Vagina (tissue), 2 donors: ENCODE results near the gene KRT73. TPM values are rescaled to one million over a fixed set of nuclear protein-coding genes. Genes with fewer than 3 reads are reported as not detected.

Experiments used
- DNase-seq, 2 donors: peaks; one replicate each; pipeline ENCODE4 v3.0.0-alpha.2; 2017; ENCODE audit errors: extremely low spot score in 2 of 2
- H3K27ac ChIP-seq: fragments of 200-600 bp; sonication (generic); one replicate; pipeline ENCODE4 v1.5.1; 2019
- H3K27me3 ChIP-seq: fragments of 200-600 bp; sonication (generic); one replicate; pipeline ENCODE4 v1.5.1; 2019
- H3K36me3 ChIP-seq, 2 donors: fragments of 200-600 bp; sonication (generic); one replicate each; pipeline ENCODE4 v1.5.1; 2017 to 2019
- H3K4me1 ChIP-seq: fragments of 200-600 bp; sonication (generic); one replicate; pipeline ENCODE4 v1.5.1; 2019
- H3K4me3 ChIP-seq, 2 donors: fragments of 200-600 bp; sonication (generic); 1 replicate in 1 of 2; 2 replicates in 1 of 2; pipeline ENCODE4 v1.5.1; 2016 to 2019
- H3K9me3 ChIP-seq: fragments of 200-600 bp; sonication (generic); one replicate; pipeline ENCODE4 v1.5.1; 2019
- POLR2A ChIP-seq, 2 donors: fragments of 450-650 bp; IDR thresholded peaks; one replicate each; pipeline ENCODE4 v1.6.1; 2017; ENCODE audit warnings: antibody characterized with exemption in 2 of 2, mild to moderate bottlenecking in 2 of 2, moderate library complexity in 2 of 2
- POLR2AphosphoS5 ChIP-seq, 2 donors: sonication (generic); formaldehyde crosslinking; IDR thresholded peaks; one replicate each; pipeline ENCODE4 v1.9.0; 2017; ENCODE audit warnings: antibody characterized with exemption in 2 of 2, mild to moderate bottlenecking in 2 of 2, low read depth in 1 of 2; ENCODE audit not compliant: insufficient read depth in 1 of 2
- intact Hi-C: fragments of 100-400 bp; cut with DNase I; formaldehyde crosslinking; loops from one replicate; pipeline ENCODE4 v1.15.1; 2023
- total RNA-seq: library from RNA; depleted of rRNA; stranded (reverse); fragments of >200 nt; gene quantifications from one replicate; pipeline ENCODE4 v1.2.3, GENCODE V29; 2016
- TF ChIP-seq, protein P1 (sequence below), 3 experiments: fragments of 450-650 bp in 2 of 3; fragments of 200-600 bp in 1 of 3; sonication (generic) in 1 of 3; IDR thresholded peaks; one replicate each; pipeline ENCODE4 v1.5.1; 2017 to 2019; ENCODE audit warnings: antibody characterized with exemption in 3 of 3, mild to moderate bottlenecking in 2 of 3, moderate library complexity in 2 of 3

The KRT73 gene
- total RNA-seq, 1 donor from 2014 or later: not detected

GRCh38 chr12:52628111-52628507 is 9.8 kb upstream of the KRT73 start:
- peak in 1 of 2 donors; percentile 64 for DNase-seq
- intact Hi-C loops: no loop called here
- Histone ChIP-seq H3K4me3 (no peak overlapping the region), H3K9me3 (no peaks in the 10 kb centered on the region), H3K27ac (no peak overlapping the region), H3K27me3 (no peaks in the 10 kb centered on the region), H3K36me3 (no peaks in the 10 kb centered on the region), H3K4me1 (no peaks in the 10 kb centered on the region)
- TF ChIP-seq, protein P1, sequence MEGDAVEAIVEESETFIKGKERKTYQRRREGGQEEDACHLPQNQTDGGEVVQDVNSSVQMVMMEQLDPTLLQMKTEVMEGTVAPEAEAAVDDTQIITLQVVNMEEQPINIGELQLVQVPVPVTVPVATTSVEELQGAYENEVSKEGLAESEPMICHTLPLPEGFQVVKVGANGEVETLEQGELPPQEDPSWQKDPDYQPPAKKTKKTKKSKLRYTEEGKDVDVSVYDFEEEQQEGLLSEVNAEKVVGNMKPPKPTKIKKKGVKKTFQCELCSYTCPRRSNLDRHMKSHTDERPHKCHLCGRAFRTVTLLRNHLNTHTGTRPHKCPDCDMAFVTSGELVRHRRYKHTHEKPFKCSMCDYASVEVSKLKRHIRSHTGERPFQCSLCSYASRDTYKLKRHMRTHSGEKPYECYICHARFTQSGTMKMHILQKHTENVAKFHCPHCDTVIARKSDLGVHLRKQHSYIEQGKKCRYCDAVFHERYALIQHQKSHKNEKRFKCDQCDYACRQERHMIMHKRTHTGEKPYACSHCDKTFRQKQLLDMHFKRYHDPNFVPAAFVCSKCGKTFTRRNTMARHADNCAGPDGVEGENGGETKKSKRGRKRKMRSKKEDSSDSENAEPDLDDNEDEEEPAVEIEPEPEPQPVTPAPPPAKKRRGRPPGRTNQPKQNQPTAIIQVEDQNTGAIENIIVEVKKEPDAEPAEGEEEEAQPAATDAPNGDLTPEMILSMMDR (IDR thresholded peaks at IDR 0.05): no peak
- no peak for TF ChIP-seq POLR2A (IDR thresholded peaks at IDR 0.05)
- no peak for TF ChIP-seq POLR2AphosphoS5 (IDR thresholded peaks at IDR 0.05; ENCODE audit: insufficient read depth in 1 of 2, low read depth in 1 of 2)

- Histone ChIP-seq H3K4me1 (no peaks in the 10 kb centered on the region), H3K36me3 (no peaks in the 10 kb centered on the region), H3K9me3 (no peaks in the 10 kb centered on the region), H3K27ac (no peak overlapping the region), H3K27me3 (no peaks in the 10 kb centered on the region), H3K4me3 (no peak overlapping the region)
- TF ChIP-seq POLR2AphosphoS5 (IDR thresholded peaks at IDR 0.05; ENCODE audit: insufficient read depth in 1 of 2, low read depth in 1 of 2) (no peak), POLR2A (IDR thresholded peaks at IDR 0.05) (no peak)
- TF ChIP-seq, protein P1 (IDR thresholded peaks at IDR 0.05): no peak
- intact Hi-C loops: no loop called here
- peak; percentile 42 to 49 for DNase-seq
These were observed 9.2 kb upstream of the KRT73 start for GRCh38 chr12:52627395-52628110.

GRCh38 chr12:52622349-52622748 is 4.0 kb upstream of the KRT73 start:
- intact Hi-C loops: no loop called here
- Histone ChIP-seq H3K27ac (no peak overlapping the region), H3K36me3 (no peaks in the 10 kb centered on the region), H3K4me1 (no peaks in the 10 kb centered on the region), H3K9me3 (no peaks in the 10 kb centered on the region), H3K27me3 (no peaks in the 10 kb centered on the region), H3K4me3 (no peak overlapping the region)
- TF ChIP-seq, protein P1 (IDR thresholded peaks at IDR 0.05): no peak
- TF ChIP-seq POLR2AphosphoS5 (IDR thresholded peaks at IDR 0.05; ENCODE audit: insufficient read depth in 1 of 2, low read depth in 1 of 2) (no peak), POLR2A (IDR thresholded peaks at IDR 0.05) (no peak)
- peak in 1 of 2 donors; percentile 22 for DNase-seq

DNA sequence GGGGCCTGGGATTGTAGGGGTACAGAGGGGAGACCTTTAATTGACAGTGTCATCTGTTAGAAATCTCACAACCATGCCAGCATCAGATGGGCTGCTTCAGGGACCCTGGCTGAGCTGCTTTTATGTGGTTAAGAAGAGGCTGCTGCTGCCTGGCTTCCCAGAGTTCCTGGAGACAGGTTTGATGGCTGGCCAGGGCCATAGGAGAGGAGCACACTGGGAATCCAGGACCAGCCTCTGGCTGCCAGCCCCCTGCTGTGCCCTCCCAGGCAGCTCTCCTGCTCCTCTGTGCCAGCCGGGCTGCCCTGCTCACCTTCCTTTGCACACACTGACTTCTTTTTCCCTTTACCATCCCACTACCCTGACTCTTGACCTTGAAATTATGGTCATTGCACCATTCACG is 507 bp upstream of the KRT73 start:
- Histone ChIP-seq H3K4me3 (no peak overlapping the region), H3K27ac (no peak overlapping the region), H3K27me3 (no peaks in the 10 kb centered on the region), H3K4me1 (no peaks in the 10 kb centered on the region), H3K9me3 (no peaks in the 10 kb centered on the region), H3K36me3 (no peaks in the 10 kb centered on the region)
- TF ChIP-seq POLR2A (IDR thresholded peaks at IDR 0.05) (no peak), POLR2AphosphoS5 (IDR thresholded peaks at IDR 0.05; ENCODE audit: insufficient read depth in 1 of 2, low read depth in 1 of 2) (no peak)
- TF ChIP-seq, protein P1 (IDR thresholded peaks at IDR 0.05): no peak
- intact Hi-C loops: no loop called here
- peak; percentile 28 to 65 for DNase-seq

DNA sequence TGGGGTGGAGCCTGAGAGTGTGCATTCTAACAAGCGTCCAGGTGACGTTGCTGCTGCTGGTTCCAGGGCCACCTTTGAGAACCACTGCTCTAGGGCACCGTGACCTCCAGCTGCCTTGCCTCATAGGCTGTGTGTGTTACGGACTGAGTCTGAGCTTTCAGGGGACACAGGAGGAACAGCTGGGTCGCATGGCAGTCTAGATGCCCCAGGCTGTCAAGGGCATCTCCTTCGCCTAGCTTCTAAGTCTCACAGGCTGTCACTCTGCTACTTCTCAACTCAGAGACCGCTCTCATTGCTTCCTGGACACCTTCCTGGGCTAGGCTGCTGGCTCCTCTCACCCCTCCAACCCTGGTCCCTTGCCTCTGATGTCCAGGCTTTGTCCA is 965 bp downstream of the KRT73 start:
- intact Hi-C loops: no loop called here
- TF ChIP-seq, protein P1 (IDR thresholded peaks at IDR 0.05): no peak
- no peak for TF ChIP-seq POLR2A (IDR thresholded peaks at IDR 0.05)

More for the DNA sequence above, 965 bp downstream of the KRT73 start:
- Histone ChIP-seq H3K27ac (no peak overlapping the region), H3K36me3 (no peaks in the 10 kb centered on the region), H3K9me3 (no peaks in the 10 kb centered on the region), H3K27me3 (no peaks in the 10 kb centered on the region), H3K4me1 (no peaks in the 10 kb centered on the region), H3K4me3 (no peak overlapping the region)
- DNase-seq: peak; percentile 62 to 88
